MCF 10A (cell line): ENCODE results near the gene ASB2. TPM values are rescaled to one million over a fixed set of nuclear protein-coding genes. Genes with fewer than 3 reads are reported as not detected.
A peak's percentile ranks its signal among the peaks of the same experiment; 100 is the strongest.

Source experiments
- BruUV-seq: library from RNA; stranded (reverse); fragments of 400-500 nt; replicated peaks from 2 replicates; lab custom pipeline; 2021; lab: Mats Ljungman, UMichigan
- CTCF ChIA-PET: fragments of 300-600 bp; sonication (Branson Sonifier 250); formaldehyde crosslinking; extraction: SDS; loops from one replicate; lab custom pipeline; 2021; ENCODE audit warnings: antibody characterized with exemption, inconsistent platforms; lab: Yijun Ruan, JAX
- POLR2A ChIA-PET: fragments of 300-600, 350-650 bp; sonication (Branson Sonifier 250); formaldehyde crosslinking; extraction: SDS; loops from one replicate; lab custom pipeline; 2020; ENCODE audit warnings: antibody characterized with exemption, inconsistent platforms; lab: Yijun Ruan, JAX
- DNase-seq: peaks from one replicate; pipeline ENCODE4 v3.0.0-alpha.2; 2018; ENCODE audit not compliant: unreplicated experiment
- H3K27ac Mint-ChIP-seq: one replicate; pipeline ENCODE4 v1.8.0; 2022; ENCODE audit warnings: mild to moderate bottlenecking, low read depth, mixed read lengths; ENCODE audit not compliant: unreplicated experiment
- H3K27me3 Mint-ChIP-seq: one replicate; pipeline ENCODE4 v1.8.0; 2022; ENCODE audit warnings: mixed read lengths; ENCODE audit not compliant: insufficient read depth, unreplicated experiment
- H3K36me3 Mint-ChIP-seq: one replicate; pipeline ENCODE4 v1.8.0; 2022; ENCODE audit warnings: mild to moderate bottlenecking, moderate library complexity, mixed read lengths; ENCODE audit not compliant: insufficient read depth, unreplicated experiment
- H3K4me1 Mint-ChIP-seq: one replicate; pipeline ENCODE4 v1.8.0; 2022; ENCODE audit warnings: mixed read lengths; ENCODE audit not compliant: insufficient read depth, unreplicated experiment
- H3K4me3 Mint-ChIP-seq: one replicate; pipeline ENCODE4 v1.8.0; 2022; ENCODE audit warnings: mild to moderate bottlenecking, moderate library complexity, mixed read lengths; ENCODE audit not compliant: unreplicated experiment
- H3K9me3 Mint-ChIP-seq: one replicate; pipeline ENCODE4 v1.8.0; 2022; ENCODE audit warnings: mixed read lengths; ENCODE audit not compliant: unreplicated experiment
- CTCF ChIP-seq: fragments of 200-600 bp; IDR thresholded peaks from one replicate; pipeline ENCODE4 v1.8.0; 2022; ENCODE audit warnings: antibody characterized with exemption, mild to moderate bottlenecking; ENCODE audit not compliant: unreplicated experiment
- intact Hi-C: fragments of 100-400 bp; cut with micrococcal nuclease; formaldehyde crosslinking; loops from 2 replicates; pipeline ENCODE4 v1.14.1; 2022
- total RNA-seq: library from RNA; stranded (reverse); gene quantifications from 2 replicates; pipeline ENCODE4 v1.2.3, GENCODE V29; 2022

The ASB2 gene
- total RNA-seq, 1 experiment from 2014 or later, result not detected

GRCh38 chr14:93960774-93961438 lies 15.5 kb downstream of the ASB2 start:
- Mint-ChIP-seq H3K36me3 (peaks cover 6% of the 10 kb centered on the region), H3K4me1 (peaks cover 27% of the 10 kb centered on the region), H3K27ac (no peak overlapping the region), H3K4me3 (no peak overlapping the region), H3K27me3 (no peaks in the 10 kb centered on the region), H3K9me3 (peaks cover 8% of the 10 kb centered on the region)
- ChIA-PET CTCF (interaction anchor here (0.6 to 1.4 kb wide), 5 partner anchors 9 to 28 kb away, joined by 3 to 9 read pairs (median 5); no protein-coding TSS in a partner anchor), POLR2A (interaction anchor here (3.4 kb wide), 1 partner anchor 20 kb away, joined by 11 read pairs; no protein-coding TSS in a partner anchor)
- DNase-seq, result no peak
- no peak for TF ChIP-seq CTCF
- BruUV-seq, result no TSS peak
- intact Hi-C loops, result no loop called here

- Mint-ChIP-seq H3K9me3 (peaks cover 6% of the 10 kb centered on the region), H3K4me1 (peaks cover 21% of the 10 kb centered on the region), H3K4me3 (no peak overlapping the region), H3K27ac (no peak overlapping the region), H3K27me3 (no peaks in the 10 kb centered on the region), H3K36me3 (peaks cover 6% of the 10 kb centered on the region)
- intact Hi-C loops, result no loop called here
- ChIA-PET CTCF (interaction anchor here (0.6 to 1.3 kb wide), 4 partner anchors 20 to 1059 kb away, joined by 3 to 9 read pairs (median 4); no protein-coding TSS in a partner anchor), POLR2A (interaction anchor here (3.4 kb wide), 1 partner anchor 19 kb away, joined by 11 read pairs; no protein-coding TSS in a partner anchor)
- no TSS peak for BruUV-seq
- no peak for DNase-seq
- no peak for TF ChIP-seq CTCF
Observed at GRCh38 chr14:93960108-93960475, 16.3 kb downstream of the ASB2 start.

GRCh38 chr14:93959239-93960107 lies 16.9 kb downstream of the ASB2 start:
- no TSS peak for BruUV-seq
- Mint-ChIP-seq H3K27ac (peak overlapping the region; percentile 79), H3K4me3 (peak overlapping the region; percentile 18), H3K4me1 (peaks cover 16% of the 10 kb centered on the region), H3K27me3 (no peaks in the 10 kb centered on the region), H3K36me3 (peaks cover 6% of the 10 kb centered on the region), H3K9me3 (no peaks in the 10 kb centered on the region)
- DNase-seq, result peak; percentile 99
- intact Hi-C loops, result loop anchor here (1.0 to 2.0 kb wide), 2 partner anchors 19 to 36 kb away; no protein-coding TSS in a partner anchor
- CTCF ChIA-PET, result interaction anchor here (0.6 to 1.3 kb wide), 6 partner anchors 12 to 1058 kb away, joined by 3 to 5 read pairs (median 4); no protein-coding TSS in a partner anchor
- no peak for TF ChIP-seq CTCF
- POLR2A ChIA-PET, result interaction anchor here (1.0 to 3.4 kb wide), 2 partner anchors 18 to 122 kb away, joined by 3 to 11 read pairs; partner anchors contain the start of genes DDX24 and IFI27L1
